HepG2 (cell line): Measurements from ENCODE around the gene GSDME. TPM values are rescaled to one million over a fixed set of nuclear protein-coding genes. Genes with fewer than 3 reads are reported as not detected.

ENCODE experiments used
- ATAC-seq: fragments of 200-7000 bp; cut with Tn5 transposase; 3 replicates; pipeline ENCODE4 v1.9.1; 2020; ENCODE audit warnings: mild to moderate bottlenecking, moderate library complexity
- BruUV-seq: library from RNA; stranded (reverse); fragments of 400-500 nt; replicated peaks from 2 replicates; lab custom pipeline; 2021; lab: Mats Ljungman, UMichigan
- CTCF ChIA-PET: fragments of 300-600 bp; formaldehyde crosslinking; extraction: SDS; loops from one replicate; lab custom pipeline; 2021; ENCODE audit warnings: low total read pairs, inconsistent platforms, low intra/inter-chr PET ratio; lab: Yijun Ruan, JAX
- POLR2A ChIA-PET: fragments of 350-600 bp; sonication (Branson Sonifier 250); formaldehyde crosslinking; loops from one replicate; lab custom pipeline; 2020; ENCODE audit warnings: antibody characterized with exemption, inconsistent platforms; lab: Yijun Ruan, JAX
- DNase-seq: peaks from one replicate; pipeline ENCODE4 v3.0.0-alpha.2; 2015; ENCODE audit warnings: low spot score
- FAIRE-seq: peaks from 3 replicates; lab custom pipeline; 2011; peaks lifted over from hg19 to GRCh38; lab: Jason Lieb, UNC
- H2AFZ ChIP-seq: one replicate; pipeline ENCODE4 v1.6.1; 2011; ENCODE audit warnings: low read length, inconsistent platforms
- H3K27ac ChIP-seq: fragments of 300-600 bp; 3 replicates; pipeline ENCODE4 v1.8.0; 2011; ENCODE audit warnings: mixed run types, mild to moderate bottlenecking, mixed read lengths, low read length, inconsistent platforms; ENCODE audit not compliant: insufficient read depth; ENCODE audit errors: extremely low read length
- H3K27me3 ChIP-seq, 2 experiments: fragments of 200-600 bp in 1 of 2; 2 replicates in 1 of 2; 3 replicates in 1 of 2; pipeline versions ENCODE4 v1.6.0 to v1.8.0; 2011; ENCODE audit warnings: low read length in 2 of 2, mild to moderate bottlenecking in 2 of 2, moderate library complexity in 2 of 2, inconsistent platforms in 1 of 2; ENCODE audit not compliant: insufficient read depth in 2 of 2, control insufficient read depth in 1 of 2
- H3K36me3 ChIP-seq, 2 experiments: fragments of 200-600 bp in 1 of 2; replicated peaks in 1 of 2; 2 replicates in 1 of 2; 3 replicates in 1 of 2; pipeline versions ENCODE4 v1.5.1 to v1.8.0; 2011; ENCODE audit warnings: low read length in 2 of 2, inconsistent platforms in 1 of 2; ENCODE audit not compliant: insufficient read depth in 2 of 2, control insufficient read depth in 1 of 2
- H3K4me1 ChIP-seq: 2 replicates; pipeline ENCODE4 v1.5.1; 2012; ENCODE audit warnings: low read length, inconsistent platforms; ENCODE audit not compliant: insufficient read depth
- H3K4me2 ChIP-seq: 2 replicates; pipeline ENCODE4 v1.6.0; 2011; ENCODE audit warnings: low read depth, low read length, inconsistent platforms
- H3K4me3 ChIP-seq, 3 experiments: fragments of 200-600 bp in 1 of 3; sonication (generic), shearing (Covaris generic) in 1 of 3; replicated peaks in 1 of 3; 2 replicates each; pipeline ENCODE4 v1.5.1; 2011 to 2016; ENCODE audit warnings: low read length in 3 of 3, inconsistent platforms in 2 of 3, low read depth in 2 of 3, mild to moderate bottlenecking in 2 of 3, control low read depth in 1 of 3, mixed read lengths in 1 of 3; ENCODE audit not compliant: insufficient read depth in 1 of 3
- H3K79me2 ChIP-seq: one replicate; pipeline ENCODE4 v1.6.1; 2011; ENCODE audit warnings: low read length, inconsistent platforms; ENCODE audit not compliant: insufficient read depth
- H3K9ac ChIP-seq: 2 replicates; pipeline ENCODE4 v1.6.0; 2011; ENCODE audit warnings: mild to moderate bottlenecking, low read depth, low read length, inconsistent platforms; ENCODE audit not compliant: insufficient read depth
- H3K9me3 ChIP-seq: 2 replicates; pipeline ENCODE4 v1.5.1; 2012; ENCODE audit warnings: mild to moderate bottlenecking, low read length
- H4K20me1 ChIP-seq: 2 replicates; pipeline ENCODE4 v1.6.0; 2011; ENCODE audit warnings: inconsistent platforms, mild to moderate bottlenecking, low read length, moderate library complexity; ENCODE audit not compliant: insufficient read depth
- ATF2 ChIP-seq: sonication (generic); formaldehyde crosslinking; IDR thresholded peaks from 2 replicates; pipeline ENCODE4 v1.4.0; 2020; ENCODE audit warnings: missing genetic modification reagents
- MXD4 ChIP-seq: IDR thresholded peaks from 2 replicates; pipeline ENCODE4 v1.6.1; 2016; ENCODE audit warnings: mild to moderate bottlenecking, missing biosample characterization, missing genetic modification reagents
- NBN ChIP-seq: fragments of 450-650 bp; conservative IDR thresholded peaks from 2 replicates; pipeline ENCODE4 v1.6.1; 2017
- PCBP2 ChIP-seq: fragments of 200-400 bp; formaldehyde crosslinking; optimal IDR thresholded peaks from 2 replicates; pipeline ENCODE3; 2018; ENCODE audit warnings: low read length, low read depth; ENCODE audit not compliant: poor library complexity, severe bottlenecking
- SMARCC2 ChIP-seq: fragments of 450-650 bp; IDR thresholded peaks from 2 replicates; pipeline ENCODE4 v1.6.1; 2017; ENCODE audit warnings: antibody characterized with exemption, mild to moderate bottlenecking
- SP2 ChIP-seq: sonication (generic); formaldehyde crosslinking; IDR thresholded peaks from 2 replicates; pipeline ENCODE4 v1.5.1; 2020; ENCODE audit warnings: mild to moderate bottlenecking, missing genetic modification reagents
- SP4 ChIP-seq: sonication (generic); formaldehyde crosslinking; IDR thresholded peaks from 2 replicates; pipeline ENCODE4 v1.8.1; 2023; ENCODE audit warnings: mild to moderate bottlenecking, missing genetic modification reagents
- STAT5B ChIP-seq: sonication (generic); formaldehyde crosslinking; IDR thresholded peaks from 2 replicates; pipeline ENCODE4 v1.4.0; 2020; ENCODE audit warnings: missing genetic modification reagents
- ZNF235 ChIP-seq: sonication (generic); formaldehyde crosslinking; IDR thresholded peaks from 2 replicates; pipeline ENCODE4 v1.8.1; 2023; ENCODE audit warnings: mild to moderate bottlenecking, missing genetic modification reagents, borderline replicate concordance
- ZNF331 ChIP-seq: sonication (generic); formaldehyde crosslinking; IDR thresholded peaks from 2 replicates; pipeline ENCODE4 v1.4.0; 2020; ENCODE audit warnings: missing genetic modification reagents
- ZNF446 ChIP-seq: sonication (generic); formaldehyde crosslinking; IDR thresholded peaks from 2 replicates; pipeline ENCODE4 v1.5.0; 2020; ENCODE audit warnings: mild to moderate bottlenecking, missing genetic modification reagents
- ZNF670 ChIP-seq: sonication (generic); formaldehyde crosslinking; IDR thresholded peaks from 2 replicates; pipeline ENCODE4 v1.8.0; 2022; ENCODE audit warnings: mild to moderate bottlenecking, missing genetic modification reagents, borderline replicate concordance
- ZNF747 ChIP-seq: sonication (generic); formaldehyde crosslinking; IDR thresholded peaks from 2 replicates; pipeline ENCODE4 v1.8.1; 2023; ENCODE audit warnings: missing genetic modification reagents, mild to moderate bottlenecking, borderline replicate concordance
- ZNF780A ChIP-seq: sonication (generic); formaldehyde crosslinking; IDR thresholded peaks from 2 replicates; pipeline ENCODE4 v1.8.0; 2022; ENCODE audit warnings: mild to moderate bottlenecking, missing genetic modification reagents, moderate library complexity
- WGBS: methylation state at CpG from one replicate; pipeline ENCODE4 v1.1.6; 2017; ENCODE audit warnings: low lambda C conversion rate; 5-methylcytosine and 5-hydroxymethylcytosine counted together
- in situ Hi-C: cut with HindIII; loops from 2 replicates; pipeline ENCODE4 v1.10.0; 2017; ENCODE audit warnings: low pct_unique_long_range_greater_than_20kb; ENCODE audit not compliant: extremely low pct_ligation_motif_present
- intact Hi-C: fragments of 100-400 bp; cut with micrococcal nuclease; formaldehyde crosslinking; loops from one replicate; pipeline ENCODE4 v1.10.0; 2022; ENCODE audit not compliant: unreplicated experiment
- polyA plus RNA-seq, 8 experiments: library from polyadenylated mRNA; depleted of rRNA in 3 of 8; stranded (reverse) in 7 of 8; unstranded in 1 of 8; fragments of >200 nt; fragmentation: Illumina TruSeq in 4 of 8; extraction: Trizol in 4 of 8; gene quantifications; 2 replicates each; pipeline versions ENCODE4 v1.2.1 to v1.2.3, GENCODE V29; 2011 to 2016; ENCODE audit warnings: low read depth in 4 of 8, missing spikeins in 1 of 8, mixed read lengths in 1 of 8; ENCODE audit not compliant: insufficient read depth in 1 of 8
- total RNA-seq, 5 experiments: library from RNA; depleted of rRNA; stranded (reverse); fragments of >200 nt; fragmentation: Illumina TruSeq; extraction: Trizol; gene quantifications; 2 replicates each; pipeline ENCODE4 v1.2.3, GENCODE V29; 2016; ENCODE audit warnings: low read depth in 1 of 5

Gene GSDME
- total and polyA plus RNA-seq, 2 of the 13 experiments (the other 11 are each of a cell fraction or from before 2014, with no cell fraction given) = 19.2 to 28.2 TPM

- 91% methylated on average over 16 of the region's 30 CpGs for WGBS
Measured at GRCh38 chr7:24706211-24707170, 50.8 kb downstream of the GSDME start.

More at GRCh38 chr7:24706211-24707170, 50.8 kb downstream of the GSDME start:
- Histone ChIP-seq H3K4me2 (no peak overlapping the region), H3K27ac (no peak overlapping the region), H3K36me3 (no peaks in the 10 kb centered on the region; a peak in 1 of 5 replicates), H3K79me2 (no peaks in the 10 kb centered on the region), H4K20me1 (no peaks in the 10 kb centered on the region), H3K9ac (no peak overlapping the region), H3K27me3 (no peaks in the 10 kb centered on the region), H3K4me3 (no peak overlapping the region), H3K9me3 (no peaks in the 10 kb centered on the region), H3K4me1 (peaks cover 24% of the 10 kb centered on the region), H2AFZ (no peak overlapping the region)
- POLR2A ChIA-PET = interaction anchor here (0.6 kb wide), 1 partner anchor 138 kb away, joined by 3 read pairs; no protein-coding TSS in a partner anchor
- in situ Hi-C loops = no loop called here
- FAIRE-seq = no peak
- DNase-seq = no peak
- CTCF ChIA-PET = no interaction called here
- no peak for ATAC-seq
- no TSS peak for BruUV-seq
- intact Hi-C loops = no loop called here
- TF ChIP-seq NBN (no peak), ZNF747 (no peak), ZNF780A (CRISPR knock-in tag) (no peak), SP2 (no peak), SP4 (no peak), ZNF446 (CRISPR knock-in tag) (no peak), ZNF331 (CRISPR knock-in tag) (no peak), ZNF235 (CRISPR knock-in tag) (no peak), ZNF670 (CRISPR knock-in tag) (no peak), PCBP2 (no peak), SMARCC2 (no peak), MXD4 (CRISPR knock-in tag) (no peak), STAT5B (CRISPR knock-in tag) (no peak), ATF2 (CRISPR knock-in tag) (no peak)
